A549 (cell line): ENCODE measurements around the gene DIS3L2. TPM values are rescaled to one million over a fixed set of nuclear protein-coding genes. Genes with fewer than 3 reads are reported as not detected.
A peak's percentile ranks its signal among the peaks of the same experiment; 100 is the strongest.

Source experiments
- ATAC-seq, 2 experiments: fragments of 200-7000 bp in 1 of 2; fragments of >200 bp in 1 of 2; cut with Nextera tagmentation in 1 of 2; cut with Tn5 transposase in 1 of 2; 3 replicates each; pipeline versions ENCODE4 v1.8.0 to v1.9.1; 2018 to 2020; ENCODE audit warnings: mild to moderate bottlenecking in 1 of 2, moderate library complexity in 1 of 2
- CTCF ChIA-PET: fragments of 300-600 bp; sonication (Branson Sonifier 250); formaldehyde crosslinking; extraction: SDS; loops from one replicate; lab custom pipeline; 2021; ENCODE audit warnings: antibody characterized with exemption, inconsistent platforms; lab: Yijun Ruan, JAX
- POLR2A ChIA-PET: fragments of 350-600 bp; formaldehyde crosslinking; extraction: SDS; loops from one replicate; lab custom pipeline; 2021; ENCODE audit warnings: antibody characterized with exemption, inconsistent platforms; lab: Yijun Ruan, JAX
- DNase-seq, 2 experiments: peaks; one replicate each; pipeline versions ENCODE4 v3.0.0 to v3.0.0-alpha.2; 2011 to 2016; ENCODE audit warnings: low read depth in 1 of 2, low spot score in 1 of 2
- FAIRE-seq: peaks from 2 replicates; lab custom pipeline; 2011; peaks lifted over from hg19 to GRCh38; lab: Jason Lieb, UNC
- H3K27ac ChIP-seq, 2 experiments: fragments of >200 bp; sonication (Bioruptor Twin); formaldehyde crosslinking; 3 replicates each; pipeline ENCODE4 v1.5.1; 2016 to 2017
- H3K4me1 ChIP-seq: fragments of >200 bp; sonication (Bioruptor Twin); formaldehyde crosslinking; 3 replicates; pipeline ENCODE4 v1.6.1; 2016
- H3K4me2 ChIP-seq: fragments of >200 bp; sonication (Bioruptor Twin); formaldehyde crosslinking; 3 replicates; pipeline ENCODE4 v1.6.1; 2016
- H3K4me3 ChIP-seq: fragments of >200 bp; sonication (Bioruptor Twin); formaldehyde crosslinking; 3 replicates; pipeline ENCODE4 v1.5.1; 2016
- H3K9me3 ChIP-seq: fragments of >200 bp; sonication (Bioruptor Twin); formaldehyde crosslinking; 3 replicates; pipeline ENCODE4 v1.6.1; 2016
- BHLHE40 ChIP-seq: IDR thresholded peaks from 2 replicates; pipeline ENCODE4 v1.6.1; 2012; ENCODE audit warnings: low read depth, low read length, inconsistent platforms
- CTCF ChIP-seq: fragments of >200 bp; sonication (Bioruptor Twin); formaldehyde crosslinking; IDR thresholded peaks from 3 replicates; pipeline ENCODE4 v1.5.1; 2016
- E2F6 ChIP-seq: IDR thresholded peaks from 2 replicates; pipeline ENCODE4 v1.6.1; 2012; ENCODE audit warnings: low read depth, borderline replicate concordance
- EHF ChIP-seq: fragments of 250-450 bp; sonication (Bioruptor Pico); IDR thresholded peaks from 2 replicates; pipeline ENCODE4 v1.5.0; 2020; ENCODE audit warnings: mild to moderate bottlenecking
- EHMT2 ChIP-seq: fragments of 200-600 bp; sonication (generic); IDR thresholded peaks from 2 replicates; pipeline ENCODE4 v1.6.1; 2016; ENCODE audit warnings: antibody characterized with exemption, low read depth, mild to moderate bottlenecking, moderate library complexity
- ESRRA ChIP-seq: fragments of 150-350 bp; IDR thresholded peaks from 2 replicates; pipeline ENCODE4 v1.6.1; 2014; ENCODE audit warnings: mild to moderate bottlenecking, low read length, borderline replicate concordance
- FOXS1 ChIP-seq: fragments of 250-450 bp; sonication (Bioruptor Pico); IDR thresholded peaks from 2 replicates; pipeline ENCODE4 v1.5.0; 2020; ENCODE audit warnings: mild to moderate bottlenecking, moderate library complexity
- HEYL ChIP-seq: fragments of 250-450 bp; sonication (Bioruptor Pico); IDR thresholded peaks from 2 replicates; pipeline ENCODE4 v1.8.0; 2021; ENCODE audit warnings: mild to moderate bottlenecking, moderate library complexity
- HOXA7 ChIP-seq: fragments of 250-450 bp; sonication (Bioruptor Pico); IDR thresholded peaks from 2 replicates; pipeline ENCODE4 v1.5.0; 2020; ENCODE audit warnings: mild to moderate bottlenecking, moderate library complexity
- JUNB ChIP-seq: fragments of >200 bp; sonication (Bioruptor Twin); formaldehyde crosslinking; IDR thresholded peaks from 2 replicates; pipeline ENCODE4 v1.6.1; 2016
- KDM5A ChIP-seq: fragments of 200-600 bp; sonication (generic); IDR thresholded peaks from 2 replicates; pipeline ENCODE4 v1.6.1; 2016; ENCODE audit warnings: antibody characterized with exemption, mild to moderate bottlenecking
- MAZ ChIP-seq: fragments of 150-350 bp; IDR thresholded peaks from 2 replicates; pipeline ENCODE4 v1.6.1; 2014; ENCODE audit warnings: antibody characterized with exemption, low read depth, low read length, borderline replicate concordance
- PHF8 ChIP-seq: fragments of 200-600 bp; sonication (generic); IDR thresholded peaks from 2 replicates; pipeline ENCODE4 v1.6.1; 2016; ENCODE audit warnings: low read depth, mild to moderate bottlenecking, antibody characterized with exemption, moderate library complexity, borderline replicate concordance
- RAD21 ChIP-seq, 2 experiments: fragments of >200 bp in 1 of 2; sonication (Bioruptor Twin) in 1 of 2; formaldehyde crosslinking in 1 of 2; IDR thresholded peaks in 1 of 2; conservative IDR thresholded peaks in 1 of 2; 2 replicates in 1 of 2; 3 replicates in 1 of 2; pipeline ENCODE4 v1.6.1; 2012 to 2018; ENCODE audit warnings: inconsistent platforms in 1 of 2
- RARB ChIP-seq: fragments of 250-450 bp; sonication (Bioruptor Pico); IDR thresholded peaks from 2 replicates; pipeline ENCODE4 v1.8.0; 2021; ENCODE audit warnings: mild to moderate bottlenecking, moderate library complexity
- RFX5 ChIP-seq: fragments of 450-650 bp; IDR thresholded peaks from 2 replicates; pipeline ENCODE4 v1.7.1; 2014; ENCODE audit warnings: antibody characterized with exemption, mild to moderate bottlenecking, moderate library complexity
- SMC3 ChIP-seq: fragments of >200 bp; sonication (Bioruptor Twin); formaldehyde crosslinking; IDR thresholded peaks from 3 replicates; pipeline ENCODE4 v1.6.1; 2018; ENCODE audit warnings: inconsistent platforms
- SREBF2 ChIP-seq: fragments of 450-650 bp; IDR thresholded peaks from 2 replicates; pipeline ENCODE4 v1.6.1; 2014; ENCODE audit warnings: mild to moderate bottlenecking, moderate library complexity
- TFCP2L1 ChIP-seq: fragments of 250-450 bp; sonication (Bioruptor Pico); IDR thresholded peaks from 2 replicates; pipeline ENCODE4 v1.5.0; 2021; ENCODE audit warnings: mild to moderate bottlenecking
- USF2 ChIP-seq: fragments of 450-650 bp; IDR thresholded peaks from 2 replicates; pipeline ENCODE4 v1.6.1; 2014; ENCODE audit warnings: antibody characterized with exemption
- ZC3H11A ChIP-seq: fragments of 450-650 bp; IDR thresholded peaks from 2 replicates; pipeline ENCODE4 v1.6.1; 2014; ENCODE audit warnings: antibody characterized with exemption, mild to moderate bottlenecking
- WGBS: methylation state at CpG from one replicate; pipeline ENCODE4 v1.1.6; 2017; ENCODE audit errors: missing lambda C conversion rate; 5-methylcytosine and 5-hydroxymethylcytosine counted together
- polyA plus RNA-seq, 4 experiments: library from polyadenylated mRNA; depleted of rRNA in 3 of 4; stranded (reverse); fragments of >200 nt; fragmentation: RNase III in 1 of 4; extraction: RNeasy Plus Mini Kit Qiagen cat#74134 plus additional on column Dnase treatment in 1 of 4; gene quantifications; 2 replicates in 3 of 4; 3 replicates in 1 of 4; pipeline ENCODE4 v1.2.3, GENCODE V29; 2011 to 2017
- TF ChIP-seq, protein P1 (sequence below): fragments of >200 bp; sonication (Bioruptor Twin); formaldehyde crosslinking; IDR thresholded peaks from 3 replicates; pipeline ENCODE4 v1.6.1; 2016

Gene DIS3L2
- polyA plus RNA-seq, 2 of the 4 experiments (the other 2 are of a cell fraction): 14.9 to 15.4 TPM

DNA sequence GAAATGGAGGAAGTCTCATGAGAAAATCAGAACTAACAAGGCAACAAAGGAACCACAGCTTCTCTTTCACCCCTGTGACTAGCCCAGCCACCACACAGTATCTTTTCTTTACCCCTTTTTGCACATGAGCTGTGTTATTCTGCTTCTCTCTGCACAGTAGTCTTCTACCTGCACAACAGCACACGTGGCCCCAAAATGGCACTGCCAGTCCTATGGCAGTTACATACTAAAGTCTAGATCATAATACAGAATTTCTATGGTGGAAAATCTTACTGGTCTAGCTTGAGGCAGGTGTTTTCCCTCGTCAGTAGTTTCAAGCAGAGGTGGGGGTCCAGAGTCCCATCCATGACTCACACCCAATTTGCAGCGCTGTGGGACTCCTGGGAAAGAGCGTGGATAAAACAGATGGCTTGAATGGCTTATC is 177.7 kb downstream of the DIS3L2 start:
- Histone ChIP-seq H3K9me3 (no peaks in the 10 kb centered on the region), H3K4me2 (no peak overlapping the region), H3K4me3 (no peak overlapping the region), H3K27ac (no peak overlapping the region)
- FAIRE-seq (no peak), DNase-seq (no peak)
- CTCF ChIA-PET: interaction anchor here (0.6 to 7.0 kb wide), 4 partner anchors 10 to 216 kb away, joined by 3 to 81 read pairs (median 4); partner anchors contain the start of gene NPPC
- no peak for TF ChIP-seq EHF (CRISPR knock-in tag)
- TF ChIP-seq RAD21 (conservative IDR thresholded peaks at IDR 0.05 in 1 of 2, IDR thresholded peaks at IDR 0.05 in 1 of 2): no peak
- TF ChIP-seq, all 56 proteins: peak for 0
- POLR2A ChIA-PET: no interaction called here
- 90% methylated on average over 4 of the region's 4 CpGs for WGBS
- no peak for ATAC-seq
- H3K4me1 ChIP-seq: no peaks in the 10 kb centered on the region

DNA sequence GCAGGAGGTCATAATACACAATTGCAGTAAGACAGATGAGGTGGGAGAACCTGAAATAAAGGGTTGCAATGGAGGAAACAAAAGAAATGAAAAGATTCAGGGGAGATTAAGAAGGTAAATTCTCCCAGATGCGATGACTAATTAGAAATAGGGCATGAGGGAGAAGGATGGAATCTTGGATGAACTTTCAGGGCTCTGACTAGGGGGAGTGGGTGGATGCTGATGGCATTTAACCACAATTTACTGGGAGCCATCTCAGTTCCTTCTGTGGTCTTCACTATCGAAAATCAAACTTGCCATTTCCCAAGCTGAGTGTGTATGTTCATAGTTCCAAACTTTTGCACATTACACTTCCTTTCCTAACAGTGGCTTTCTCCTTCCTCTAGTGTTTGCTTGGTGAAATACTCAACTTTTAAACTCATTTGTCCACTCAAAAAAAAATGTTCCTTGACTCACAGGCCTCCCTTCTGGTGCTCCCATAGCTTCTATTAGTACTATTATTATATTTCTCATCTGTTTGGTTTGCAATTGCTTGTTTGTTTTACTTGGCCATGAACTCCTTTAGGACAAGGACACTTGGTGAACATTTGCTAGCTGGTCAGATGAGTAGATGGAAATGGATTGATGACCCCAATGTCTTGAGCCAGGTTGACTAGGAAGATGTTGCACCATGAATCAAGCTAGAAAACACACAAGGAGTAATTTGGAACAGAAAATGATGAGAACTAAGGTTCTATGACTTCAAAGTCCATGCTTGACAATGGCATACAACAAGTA is 178.5 kb downstream of the DIS3L2 start:
- no peak overlapping the region for H3K4me2 ChIP-seq

GRCh38 chr2:232141591-232141990 is 180.1 kb downstream of the DIS3L2 start:
- ATAC-seq (no peak), DNase-seq (no peak), FAIRE-seq (no peak)
- no peaks in the 10 kb centered on the region for H3K9me3 ChIP-seq
- H3K4me2 ChIP-seq: no peak overlapping the region
- WGBS: 91% methylated on average over 1 of the region's 1 CpG
- ChIA-PET CTCF (interaction anchor here (0.6 to 7.0 kb wide), 22 partner anchors 11 to 343 kb away, joined by 3 to 81 read pairs (median 3); partner anchors contain the start of gene NPPC), POLR2A (interaction anchor here (1.0 kb wide), 1 partner anchor 216 kb away, joined by 3 read pairs; no protein-coding TSS in a partner anchor)
- no peak overlapping the region for H3K4me3 ChIP-seq
- H3K27ac ChIP-seq: no peak overlapping the region
- H3K4me1 ChIP-seq: no peaks in the 10 kb centered on the region
- TF ChIP-seq FOXS1 (CRISPR knock-in tag): no peak
- TF ChIP-seq KDM5A: no peak
- no peak for TF ChIP-seq PHF8
- no peak for TF ChIP-seq USF2
- TF ChIP-seq MAZ: no peak
- TF ChIP-seq HEYL (CRISPR knock-in tag): no peak
- TF ChIP-seq RFX5: no peak
- TF ChIP-seq TFCP2L1 (CRISPR knock-in tag): no peak
- TF ChIP-seq JUNB: no peak
- TF ChIP-seq, protein P1, sequence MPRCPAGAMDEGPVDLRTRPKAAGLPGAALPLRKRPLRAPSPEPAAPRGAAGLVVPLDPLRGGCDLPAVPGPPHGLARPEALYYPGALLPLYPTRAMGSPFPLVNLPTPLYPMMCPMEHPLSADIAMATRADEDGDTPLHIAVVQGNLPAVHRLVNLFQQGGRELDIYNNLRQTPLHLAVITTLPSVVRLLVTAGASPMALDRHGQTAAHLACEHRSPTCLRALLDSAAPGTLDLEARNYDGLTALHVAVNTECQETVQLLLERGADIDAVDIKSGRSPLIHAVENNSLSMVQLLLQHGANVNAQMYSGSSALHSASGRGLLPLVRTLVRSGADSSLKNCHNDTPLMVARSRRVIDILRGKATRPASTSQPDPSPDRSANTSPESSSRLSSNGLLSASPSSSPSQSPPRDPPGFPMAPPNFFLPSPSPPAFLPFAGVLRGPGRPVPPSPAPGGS: no peak

More for the DNA sequence above, 178.5 kb downstream of the DIS3L2 start:
- FAIRE-seq (no peak), ATAC-seq (no peak), DNase-seq (no peak)
- ChIA-PET POLR2A (no interaction called here), CTCF (interaction anchor here (0.7 to 7.0 kb wide), 11 partner anchors 9 to 305 kb away, joined by 3 to 81 read pairs (median 6); partner anchors contain the start of gene NPPC)
- TF ChIP-seq EHMT2: no peak
- TF ChIP-seq ESRRA: no peak
- no peak for TF ChIP-seq SREBF2
- 87% methylated on average over 2 of the region's 2 CpGs for WGBS
- Histone ChIP-seq H3K9me3 (no peaks in the 10 kb centered on the region), H3K27ac (no peak overlapping the region), H3K4me3 (no peak overlapping the region), H3K4me1 (no peaks in the 10 kb centered on the region)

GRCh38 chr2:232142049-232142448 is 180.5 kb downstream of the DIS3L2 start:
- FAIRE-seq (no peak), ATAC-seq (peak; percentile 74 to 89), DNase-seq (peak; percentile 13 to 40)
- Histone ChIP-seq H3K27ac (no peak overlapping the region), H3K9me3 (no peaks in the 10 kb centered on the region), H3K4me3 (no peak overlapping the region), H3K4me1 (no peaks in the 10 kb centered on the region), H3K4me2 (no peak overlapping the region)
- no peak for TF ChIP-seq HOXA7
- peak; percentile 87 for TF ChIP-seq SMC3
- no peak for TF ChIP-seq E2F6
- TF ChIP-seq CTCF: peak; percentile 90
- TF ChIP-seq BHLHE40: no peak
- TF ChIP-seq RARB: no peak
- no peak for TF ChIP-seq ZC3H11A
- TF ChIP-seq EHF (CRISPR knock-in tag): no peak
- peak; percentile 74 to 82 for TF ChIP-seq RAD21 (conservative IDR thresholded peaks at IDR 0.05 in 1 of 2, IDR thresholded peaks at IDR 0.05 in 1 of 2)
- no peak for TF ChIP-seq JUNB
- CTCF ChIA-PET: interaction anchor here (0.6 to 7.0 kb wide), 20 partner anchors 11 to 348 kb away, joined by 3 to 81 read pairs (median 3); partner anchors contain the start of gene NPPC
- POLR2A ChIA-PET: interaction anchor here (1.0 kb wide), 1 partner anchor 216 kb away, joined by 3 read pairs; no protein-coding TSS in a partner anchor
- WGBS: 28% methylated on average over 3 of the region's 3 CpGs
